ENCODE measurements around the gene ANXA9. TPM values are rescaled to one million over a fixed set of nuclear protein-coding genes. Genes with fewer than 3 reads are reported as not detected.

ANXA9 gene
- total RNA-seq, 1 donor from 2014 or later: 1.2 TPM

DNA sequence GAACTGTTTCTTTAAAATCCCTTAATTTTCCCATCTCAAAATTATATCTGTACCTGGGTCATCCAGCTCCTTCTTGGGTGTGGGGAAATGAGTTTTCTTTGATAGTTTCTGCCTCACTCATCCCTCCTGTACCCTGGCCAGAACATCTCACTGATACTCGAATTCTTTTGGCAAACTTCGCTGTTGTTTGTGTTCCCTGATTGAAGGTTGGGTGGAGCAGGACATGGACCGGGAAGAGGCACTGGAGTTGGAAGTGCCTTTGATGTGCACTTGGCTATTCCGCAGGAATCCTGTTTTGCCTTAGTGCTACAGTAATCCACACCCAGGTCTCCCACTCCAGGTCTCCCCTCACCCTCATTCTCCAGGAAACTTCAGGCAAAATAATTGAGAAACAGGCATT lies 13.4 kb downstream of the ANXA9 start:
- Mint-ChIP-seq H3K36me3 (peaks cover 7% of the 10 kb centered on the region), H3K27ac (no peak overlapping the region), H3K27me3 (ENCODE audit: low read depth) (no peaks in the 10 kb centered on the region), H3K4me3 (no peak overlapping the region), H3K9me3 (no peaks in the 10 kb centered on the region), H3K4me1 (no peaks in the 10 kb centered on the region)
- TF ChIP-seq, protein P1, sequence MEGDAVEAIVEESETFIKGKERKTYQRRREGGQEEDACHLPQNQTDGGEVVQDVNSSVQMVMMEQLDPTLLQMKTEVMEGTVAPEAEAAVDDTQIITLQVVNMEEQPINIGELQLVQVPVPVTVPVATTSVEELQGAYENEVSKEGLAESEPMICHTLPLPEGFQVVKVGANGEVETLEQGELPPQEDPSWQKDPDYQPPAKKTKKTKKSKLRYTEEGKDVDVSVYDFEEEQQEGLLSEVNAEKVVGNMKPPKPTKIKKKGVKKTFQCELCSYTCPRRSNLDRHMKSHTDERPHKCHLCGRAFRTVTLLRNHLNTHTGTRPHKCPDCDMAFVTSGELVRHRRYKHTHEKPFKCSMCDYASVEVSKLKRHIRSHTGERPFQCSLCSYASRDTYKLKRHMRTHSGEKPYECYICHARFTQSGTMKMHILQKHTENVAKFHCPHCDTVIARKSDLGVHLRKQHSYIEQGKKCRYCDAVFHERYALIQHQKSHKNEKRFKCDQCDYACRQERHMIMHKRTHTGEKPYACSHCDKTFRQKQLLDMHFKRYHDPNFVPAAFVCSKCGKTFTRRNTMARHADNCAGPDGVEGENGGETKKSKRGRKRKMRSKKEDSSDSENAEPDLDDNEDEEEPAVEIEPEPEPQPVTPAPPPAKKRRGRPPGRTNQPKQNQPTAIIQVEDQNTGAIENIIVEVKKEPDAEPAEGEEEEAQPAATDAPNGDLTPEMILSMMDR (IDR thresholded peaks at IDR 0.05; ENCODE audit: unreplicated experiment): no peak
- DNase-seq (ENCODE audit: low spot score in 2 of 2, unreplicated experiment in 2 of 2): no peak

DNA sequence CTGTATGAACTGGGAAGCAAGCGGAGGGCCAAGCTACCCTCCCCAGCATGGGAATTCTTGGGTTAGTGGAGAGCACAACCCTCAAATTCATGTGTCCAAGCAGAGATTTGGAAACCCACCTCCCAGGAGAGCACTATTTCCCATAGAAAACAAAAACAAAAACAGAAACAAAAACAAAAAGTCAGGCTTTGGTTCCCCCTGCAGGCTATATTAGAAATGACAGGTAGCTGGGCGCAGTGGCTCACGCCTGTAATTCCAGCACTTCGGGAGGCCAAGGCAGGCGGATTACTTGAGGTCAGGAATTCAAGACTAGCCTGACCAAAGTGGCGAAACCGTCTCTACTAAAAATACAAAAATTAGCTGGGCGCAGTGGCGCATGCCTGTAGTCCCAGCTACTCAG lies 13.8 kb downstream of the ANXA9 start:
- no peak overlapping the region for H3K27ac Mint-ChIP-seq
- H3K4me3 Mint-ChIP-seq: no peak overlapping the region
- no peaks in the 10 kb centered on the region for H3K4me1 Mint-ChIP-seq
- DNase-seq (ENCODE audit: low spot score in 2 of 2, unreplicated experiment in 2 of 2): no peak
- H3K9me3 Mint-ChIP-seq: no peaks in the 10 kb centered on the region
- H3K27me3 Mint-ChIP-seq (ENCODE audit: low read depth): no peaks in the 10 kb centered on the region
- H3K36me3 Mint-ChIP-seq: peaks cover 11% of the 10 kb centered on the region
- TF ChIP-seq, protein P1 (IDR thresholded peaks at IDR 0.05; ENCODE audit: unreplicated experiment): peak; percentile 91

DNA sequence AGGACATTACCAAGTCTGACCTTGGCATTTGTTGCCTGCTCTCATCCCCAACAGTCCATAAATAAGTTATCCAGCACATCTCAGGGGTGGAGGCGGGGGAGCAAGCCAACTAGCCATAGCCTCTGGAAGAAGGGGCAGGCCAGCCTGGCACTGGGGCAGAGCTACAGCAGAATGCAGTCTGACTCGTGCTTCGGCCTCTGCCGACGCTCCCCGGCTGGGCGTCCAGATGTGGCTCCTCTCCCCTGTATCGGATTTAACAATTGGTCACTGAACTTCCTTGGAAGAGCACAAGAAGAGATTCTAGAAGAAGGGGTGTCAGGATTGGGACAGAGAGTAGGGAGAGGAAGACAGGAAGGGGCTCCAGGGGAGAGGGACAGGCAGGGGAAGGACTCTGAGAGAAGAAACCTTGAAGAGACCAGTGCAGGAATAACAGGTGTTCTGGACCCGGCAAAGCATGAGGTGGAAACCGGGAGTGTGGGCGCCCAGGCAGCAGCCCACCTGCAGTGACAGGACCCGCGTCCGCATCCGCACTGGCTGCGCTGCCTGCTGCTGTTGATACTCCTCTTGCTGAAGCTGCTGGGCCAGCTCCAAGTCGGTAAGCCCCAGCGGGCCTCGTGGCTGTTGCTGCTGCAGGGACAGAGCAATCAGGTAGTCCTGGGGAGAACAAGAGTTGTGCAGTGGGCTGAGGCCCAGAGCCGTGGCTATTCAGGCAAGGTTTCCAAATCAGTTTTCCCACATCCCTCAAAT lies 15.2 kb downstream of the ANXA9 start:
- no peaks in the 10 kb centered on the region for H3K9me3 Mint-ChIP-seq
- TF ChIP-seq, protein P1 (IDR thresholded peaks at IDR 0.05; ENCODE audit: unreplicated experiment): no peak
- peaks cover 21% of the 10 kb centered on the region for H3K36me3 Mint-ChIP-seq
- H3K4me1 Mint-ChIP-seq: no peaks in the 10 kb centered on the region
- DNase-seq (ENCODE audit: low spot score in 2 of 2, unreplicated experiment in 2 of 2): no peak
- no peak overlapping the region for H3K27ac Mint-ChIP-seq
- H3K4me3 Mint-ChIP-seq: no peak overlapping the region
- H3K27me3 Mint-ChIP-seq (ENCODE audit: low read depth): no peaks in the 10 kb centered on the region

DNA sequence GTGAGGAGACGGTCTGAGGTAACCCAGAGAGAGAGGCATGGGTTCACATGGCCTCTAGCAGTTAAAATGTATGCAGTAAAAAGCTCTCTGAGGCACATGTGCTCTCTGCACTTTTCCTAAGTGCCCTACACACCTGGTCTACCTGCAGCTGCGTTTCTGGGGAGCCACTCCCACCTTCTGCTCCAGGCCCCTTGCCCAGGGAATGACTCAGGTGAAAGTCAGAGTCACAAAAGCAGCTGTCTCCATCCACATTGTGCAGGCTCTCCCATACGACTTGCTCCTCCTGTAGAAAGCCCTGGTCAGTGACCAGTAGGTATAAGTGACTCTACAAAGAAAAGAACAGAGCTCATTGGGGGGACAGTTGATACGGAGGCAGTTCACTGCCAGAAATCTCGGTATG lies 15.9 kb downstream of the ANXA9 start:
- Mint-ChIP-seq H3K27me3 (ENCODE audit: low read depth) (no peaks in the 10 kb centered on the region), H3K27ac (no peak overlapping the region), H3K4me3 (no peak overlapping the region), H3K4me1 (peaks cover 5% of the 10 kb centered on the region), H3K36me3 (peaks cover 21% of the 10 kb centered on the region), H3K9me3 (no peaks in the 10 kb centered on the region)
- TF ChIP-seq, protein P1 (IDR thresholded peaks at IDR 0.05; ENCODE audit: unreplicated experiment): no peak
- DNase-seq (ENCODE audit: low spot score in 2 of 2, unreplicated experiment in 2 of 2): no peak

DNA sequence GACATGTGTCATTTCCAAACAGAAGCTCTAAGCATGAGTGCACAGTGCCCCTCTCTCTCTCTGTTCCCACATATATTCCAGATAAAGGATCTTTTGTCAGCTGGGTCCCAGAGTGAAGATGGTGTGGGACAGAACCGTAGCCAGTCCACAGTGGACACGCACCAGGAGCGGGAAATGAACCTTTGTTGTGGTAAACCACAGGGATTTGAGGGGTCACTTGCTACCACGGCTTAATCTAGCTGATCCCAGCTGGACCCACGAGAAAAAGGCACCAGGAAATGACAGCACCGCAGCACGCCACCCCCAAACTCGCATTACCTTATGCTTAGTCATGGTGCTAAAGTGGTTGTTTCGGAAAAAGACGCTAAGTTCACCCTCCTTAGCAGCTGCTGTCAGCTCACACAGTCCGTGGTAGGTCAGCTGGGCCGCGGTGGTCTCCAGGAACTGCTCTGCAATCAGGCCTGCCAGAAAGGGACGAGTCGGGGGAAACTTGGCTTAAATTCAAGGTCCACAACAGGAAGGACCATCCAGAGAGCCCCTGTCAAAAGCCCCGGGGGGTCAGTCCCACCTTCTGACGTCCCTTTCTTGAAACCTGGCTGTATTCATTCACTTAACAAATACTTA lies 17.1 kb downstream of the ANXA9 start:
- Mint-ChIP-seq H3K36me3 (peaks cover 21% of the 10 kb centered on the region), H3K9me3 (no peaks in the 10 kb centered on the region), H3K27me3 (ENCODE audit: low read depth) (no peaks in the 10 kb centered on the region), H3K4me1 (peaks cover 14% of the 10 kb centered on the region), H3K4me3 (no peak overlapping the region), H3K27ac (no peak overlapping the region)
- TF ChIP-seq, protein P1 (IDR thresholded peaks at IDR 0.05; ENCODE audit: unreplicated experiment): no peak
- no peak for DNase-seq (ENCODE audit: low spot score in 2 of 2, unreplicated experiment in 2 of 2)
